NT2/D1 (cell line): ENCODE results near the gene NNMT.

Experiments used
- DNase-seq: peaks from one replicate; pipeline ENCODE4 v3.0.0-alpha.2; 2011; ENCODE audit warnings: low read depth, low spot score
- H3K27me3 ChIP-seq: 2 replicates; pipeline ENCODE4 v1.6.0; 2011; ENCODE audit warnings: mild to moderate bottlenecking; ENCODE audit not compliant: insufficient read length, insufficient read depth
- H3K36me3 ChIP-seq: 2 replicates; pipeline ENCODE4 v1.6.1; 2011; ENCODE audit warnings: mild to moderate bottlenecking, low read length, mixed read lengths; ENCODE audit not compliant: insufficient read depth, insufficient read length
- H3K4me1 ChIP-seq: 2 replicates; pipeline ENCODE4 v1.5.1; 2011; ENCODE audit not compliant: insufficient read depth, insufficient read length
- H3K4me3 ChIP-seq: 2 replicates; pipeline ENCODE4 v1.5.1; 2011; ENCODE audit warnings: low read depth; ENCODE audit not compliant: insufficient read length
- H3K9ac ChIP-seq: 2 replicates; pipeline ENCODE4 v1.6.0; 2011; ENCODE audit warnings: low read depth; ENCODE audit not compliant: insufficient read length
- H3K9me3 ChIP-seq: 2 replicates; pipeline ENCODE4 v1.5.1; 2011; ENCODE audit warnings: mild to moderate bottlenecking, low read length; ENCODE audit not compliant: insufficient read depth
- SUZ12 ChIP-seq: IDR thresholded peaks from 2 replicates; pipeline ENCODE4 v1.6.1; 2011; ENCODE audit not compliant: insufficient read length, insufficient read depth; ENCODE audit errors: extremely low read depth
- YY1 ChIP-seq: IDR thresholded peaks from 2 replicates; pipeline ENCODE4 v1.6.1; 2011; ENCODE audit not compliant: insufficient read length, insufficient read depth
- ZNF274 ChIP-seq: IDR thresholded peaks from 2 replicates; pipeline ENCODE4 v1.6.1; 2011; ENCODE audit warnings: mild to moderate bottlenecking, low read depth, low read length

The NNMT gene

DNA sequence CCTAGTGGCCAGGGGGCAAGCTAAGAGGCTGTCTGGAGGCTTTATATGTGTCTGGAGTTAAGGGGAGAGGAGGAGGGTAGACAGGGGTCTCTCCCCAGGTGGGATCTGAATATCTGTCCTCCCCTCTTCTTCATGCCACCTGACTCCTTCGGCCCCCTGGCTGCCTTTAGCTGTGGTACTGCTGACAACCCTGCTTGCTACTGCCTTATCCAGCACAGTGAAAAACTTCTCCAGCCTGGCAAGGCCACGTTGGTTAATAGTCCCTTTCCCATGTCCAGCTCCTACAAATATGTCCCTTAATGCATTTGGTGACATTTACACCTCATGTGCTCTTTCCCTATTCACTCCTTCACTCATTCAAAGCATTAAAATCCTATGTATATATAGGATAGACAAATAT is 42.4 kb upstream of the NNMT start:
- Histone ChIP-seq H3K4me3 (no peak overlapping the region), H3K9me3 (no peaks in the 10 kb centered on the region), H3K9ac (no peak overlapping the region), H3K36me3 (no peaks in the 10 kb centered on the region), H3K27me3 (no peaks in the 10 kb centered on the region), H3K4me1 (peaks cover 13% of the 10 kb centered on the region)
- no peak for DNase-seq
- TF ChIP-seq SUZ12: no peak

GRCh38 chr11:114254571-114255146 is 41.5 kb upstream of the NNMT start:
- TF ChIP-seq SUZ12: no peak
- TF ChIP-seq ZNF274: no peak
- Histone ChIP-seq H3K36me3 (no peaks in the 10 kb centered on the region), H3K4me3 (no peak overlapping the region), H3K9ac (no peak overlapping the region), H3K4me1 (peaks cover 13% of the 10 kb centered on the region), H3K9me3 (no peaks in the 10 kb centered on the region), H3K27me3 (no peaks in the 10 kb centered on the region)
- DNase-seq: no peak

DNA sequence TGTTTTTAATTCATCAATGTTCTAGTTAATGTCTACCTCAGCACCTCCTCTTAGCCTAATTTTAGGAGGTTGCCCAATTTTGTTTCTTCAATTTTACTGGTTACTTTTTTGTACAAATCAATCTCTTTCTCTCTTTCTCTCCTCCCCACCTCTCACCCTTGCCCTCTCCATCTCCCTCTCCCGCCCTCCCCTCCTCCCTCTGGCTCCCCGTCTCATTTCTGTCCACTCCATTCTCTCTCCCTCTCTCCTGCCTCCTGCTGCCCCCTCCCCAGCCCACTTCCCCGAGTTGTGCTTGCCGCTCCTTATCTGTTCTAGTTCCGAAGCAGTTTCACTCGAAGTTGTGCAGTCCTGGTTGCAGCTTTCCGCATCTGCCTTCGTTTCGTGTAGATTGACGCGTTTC is 40.9 kb upstream of the NNMT start:
- TF ChIP-seq SUZ12 (no peak), ZNF274 (no peak), YY1 (no peak)
- Histone ChIP-seq H3K4me3 (no peak overlapping the region), H3K9ac (no peak overlapping the region), H3K27me3 (no peaks in the 10 kb centered on the region), H3K9me3 (no peaks in the 10 kb centered on the region), H3K4me1 (peaks cover 13% of the 10 kb centered on the region), H3K36me3 (no peaks in the 10 kb centered on the region)
- no peak for DNase-seq

DNA sequence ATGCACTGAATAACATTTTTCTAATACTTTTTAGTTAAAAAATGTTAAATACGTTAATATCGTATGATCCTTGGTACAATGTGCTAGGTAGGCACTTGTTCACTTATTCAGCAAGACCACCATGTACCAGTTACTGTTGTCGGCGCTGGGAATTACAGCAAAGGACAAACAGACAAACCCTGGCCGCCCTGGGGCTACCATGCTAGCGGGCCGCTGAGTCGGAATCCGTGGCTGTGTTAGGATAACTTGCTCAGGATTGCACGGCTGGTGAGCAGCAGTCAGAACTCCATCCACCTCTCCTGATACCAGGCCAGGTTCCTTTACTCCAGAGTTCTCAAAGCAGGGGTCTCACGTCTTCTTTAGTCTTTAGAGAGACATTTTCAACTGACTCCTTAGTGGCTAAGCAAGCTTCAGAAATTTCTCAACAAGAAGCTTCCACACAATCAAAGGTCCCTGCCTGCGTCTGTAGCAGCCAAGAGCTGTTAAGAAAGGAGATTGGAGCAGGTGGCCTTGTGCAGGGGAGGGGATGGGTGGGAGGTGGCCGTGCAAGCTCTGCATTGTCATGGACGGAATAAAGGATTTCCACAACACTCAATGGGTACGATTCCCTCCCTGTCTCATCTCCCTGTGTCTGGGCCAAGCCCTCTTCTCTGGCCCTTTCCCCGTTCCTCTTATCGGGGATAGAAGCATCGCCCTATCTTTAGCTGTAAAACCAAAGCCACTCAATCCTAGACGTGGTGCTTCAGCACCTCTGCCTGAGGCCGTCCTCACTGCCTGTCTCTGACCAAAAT is 39.8 kb upstream of the NNMT start:
- Histone ChIP-seq H3K36me3 (no peaks in the 10 kb centered on the region), H3K9me3 (no peaks in the 10 kb centered on the region), H3K4me1 (peaks cover 13% of the 10 kb centered on the region), H3K9ac (no peak overlapping the region), H3K4me3 (no peak overlapping the region), H3K27me3 (no peaks in the 10 kb centered on the region)
- no peak for DNase-seq
- TF ChIP-seq YY1: no peak
- TF ChIP-seq ZNF274: no peak
- TF ChIP-seq SUZ12: no peak

- DNase-seq: no peak
- Histone ChIP-seq H3K9ac (no peak overlapping the region), H3K27me3 (no peaks in the 10 kb centered on the region), H3K4me3 (no peak overlapping the region), H3K4me1 (peaks cover 13% of the 10 kb centered on the region), H3K36me3 (no peaks in the 10 kb centered on the region), H3K9me3 (no peaks in the 10 kb centered on the region)
- no peak for TF ChIP-seq ZNF274
- no peak for TF ChIP-seq YY1
- no peak for TF ChIP-seq SUZ12
These were observed 39.3 kb upstream of the NNMT start for GRCh38 chr11:114256967-114257286.

DNA sequence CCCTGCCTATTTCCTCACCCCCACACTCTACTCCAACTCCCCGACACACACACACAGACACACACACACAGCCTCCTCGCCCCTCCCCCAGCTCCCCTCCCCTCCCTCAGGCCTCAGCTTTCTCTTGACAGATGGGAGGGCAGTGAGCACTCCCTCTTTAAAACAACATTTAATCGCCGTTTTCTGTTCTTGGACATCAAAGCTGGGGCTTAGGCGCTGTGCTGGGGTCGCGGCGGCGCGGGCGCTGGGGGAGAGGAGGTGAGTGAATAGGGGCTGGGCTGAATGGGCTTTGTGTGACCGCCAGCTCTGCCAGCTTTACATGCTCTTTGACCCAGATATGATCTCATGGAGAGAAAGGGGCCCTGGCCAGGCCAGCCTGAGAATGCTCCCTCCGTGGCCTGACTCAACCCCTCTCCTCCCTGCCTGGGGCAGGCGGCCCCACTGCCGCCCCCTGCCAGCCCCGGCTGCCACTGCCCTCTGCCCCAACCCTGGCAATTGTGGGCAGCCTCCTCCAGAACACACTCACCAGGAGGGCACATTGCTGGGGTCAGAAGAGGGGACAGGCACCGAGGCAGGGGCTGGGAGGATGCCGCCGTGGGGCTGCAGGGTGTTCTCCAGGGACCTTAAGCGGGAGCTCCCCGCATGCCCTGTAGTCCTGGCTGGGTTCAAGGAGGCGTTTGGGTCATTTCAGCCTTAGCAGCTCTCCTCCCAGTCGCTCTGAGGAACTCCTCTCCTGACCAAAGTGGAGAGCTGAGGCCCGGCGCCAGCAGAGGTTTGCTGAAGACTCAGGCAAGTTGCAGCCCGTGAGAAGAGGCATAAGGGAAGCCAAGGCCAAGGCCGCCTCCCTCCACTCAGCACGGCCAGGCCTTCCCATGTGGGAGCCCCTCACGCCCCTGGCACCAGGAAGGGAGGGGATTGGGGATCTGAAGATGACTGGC is 38.3 kb upstream of the NNMT start:
- DNase-seq: no peak
- Histone ChIP-seq H3K9ac (no peak overlapping the region), H3K4me1 (peaks cover 13% of the 10 kb centered on the region), H3K27me3 (no peaks in the 10 kb centered on the region), H3K36me3 (no peaks in the 10 kb centered on the region), H3K4me3 (no peak overlapping the region), H3K9me3 (no peaks in the 10 kb centered on the region)
- no peak for TF ChIP-seq YY1
- TF ChIP-seq SUZ12: no peak
- no peak for TF ChIP-seq ZNF274

GRCh38 chr11:114258696-114259095 is 37.5 kb upstream of the NNMT start:
- H3K9me3 ChIP-seq: no peaks in the 10 kb centered on the region
- H3K36me3 ChIP-seq: no peaks in the 10 kb centered on the region
- H3K4me3 ChIP-seq: no peak overlapping the region
- TF ChIP-seq YY1 (no peak), ZNF274 (no peak), SUZ12 (no peak)
- no peaks in the 10 kb centered on the region for H3K27me3 ChIP-seq
- H3K9ac ChIP-seq: no peak overlapping the region
- DNase-seq: no peak
- H3K4me1 ChIP-seq: peaks cover 13% of the 10 kb centered on the region
